Astrocyte (in vitro differentiated cells and primary cell): ENCODE results near the gene AP1S2. TPM values are rescaled to one million over a fixed set of nuclear protein-coding genes. Genes with fewer than 3 reads are reported as not detected.

Experiments
- DNase-seq: peaks from one replicate; pipeline ENCODE4 v3.0.0-alpha.2; 2010; ENCODE audit warnings: low read depth
- FAIRE-seq: peaks from 2 replicates; lab custom pipeline; 2011; peaks lifted over from hg19 to GRCh38; lab: Jason Lieb, UNC
- H2AFZ ChIP-seq: 2 replicates; pipeline ENCODE4 v1.6.0; 2012; ENCODE audit warnings: low read depth, low read length, inconsistent platforms
- H3K27ac ChIP-seq: 2 replicates; pipeline ENCODE4 v1.5.1; 2011; ENCODE audit warnings: low read depth, low read length, inconsistent platforms
- H3K27me3 ChIP-seq: 2 replicates; pipeline ENCODE4 v1.6.0; 2011; ENCODE audit warnings: low read length, inconsistent platforms; ENCODE audit not compliant: insufficient read depth
- H3K36me3 ChIP-seq: 2 replicates; pipeline ENCODE4 v1.5.1; 2011; ENCODE audit warnings: low read length, inconsistent platforms; ENCODE audit not compliant: insufficient read depth
- H3K4me1 ChIP-seq: 2 replicates; pipeline ENCODE4 v1.5.1; 2011; ENCODE audit warnings: low read length, inconsistent platforms; ENCODE audit not compliant: insufficient read depth
- H3K4me2 ChIP-seq: 2 replicates; pipeline ENCODE4 v1.6.0; 2012; ENCODE audit warnings: low read length, inconsistent platforms
- H3K4me3 ChIP-seq: 2 replicates; pipeline ENCODE4 v1.5.1; 2011; ENCODE audit warnings: low read depth, mild to moderate bottlenecking, low read length, inconsistent platforms; ENCODE audit not compliant: insufficient read depth
- H3K79me2 ChIP-seq: 2 replicates; pipeline ENCODE4 v1.6.0; 2012; ENCODE audit warnings: mild to moderate bottlenecking, low read length, inconsistent platforms; ENCODE audit not compliant: insufficient read depth
- H3K9ac ChIP-seq: 2 replicates; pipeline ENCODE4 v1.6.0; 2012; ENCODE audit warnings: mild to moderate bottlenecking, low read length, inconsistent platforms
- H3K9me3 ChIP-seq: 2 replicates; pipeline ENCODE4 v1.5.1; 2012; ENCODE audit warnings: low read depth, mild to moderate bottlenecking, low read length, inconsistent platforms; ENCODE audit not compliant: insufficient read depth
- H4K20me1 ChIP-seq: 2 replicates; pipeline ENCODE4 v1.6.0; 2012; ENCODE audit warnings: low read length, inconsistent platforms; ENCODE audit not compliant: insufficient read depth
- H3K27ac Mint-ChIP-seq: one replicate; pipeline ENCODE4 v1.8.0; 2021; ENCODE audit warnings: mild to moderate bottlenecking, mixed read lengths; ENCODE audit not compliant: unreplicated experiment
- H3K27me3 Mint-ChIP-seq: one replicate; pipeline ENCODE4 v1.8.0; 2021; ENCODE audit warnings: low read depth, mixed read lengths; ENCODE audit not compliant: unreplicated experiment
- H3K36me3 Mint-ChIP-seq: one replicate; pipeline ENCODE4 v1.8.0; 2021; ENCODE audit warnings: low read depth, mixed read lengths; ENCODE audit not compliant: unreplicated experiment
- H3K4me1 Mint-ChIP-seq: one replicate; pipeline ENCODE4 v1.8.0; 2021; ENCODE audit warnings: low read depth, mixed read lengths; ENCODE audit not compliant: unreplicated experiment
- H3K4me3 Mint-ChIP-seq: one replicate; pipeline ENCODE4 v1.8.0; 2021; ENCODE audit warnings: mild to moderate bottlenecking, moderate library complexity, mixed read lengths; ENCODE audit not compliant: unreplicated experiment
- H3K9me3 Mint-ChIP-seq: one replicate; pipeline ENCODE4 v1.8.0; 2021; ENCODE audit warnings: mild to moderate bottlenecking, mixed read lengths; ENCODE audit not compliant: unreplicated experiment
- CTCF ChIP-seq: IDR thresholded peaks from 2 replicates; pipeline ENCODE4 v1.5.1; 2011; ENCODE audit warnings: low read depth, mild to moderate bottlenecking, inconsistent platforms, low read length, moderate library complexity; ENCODE audit not compliant: insufficient read depth
- EZH2 ChIP-seq: IDR thresholded peaks from 2 replicates; pipeline ENCODE4 v1.6.1; 2012; ENCODE audit warnings: mild to moderate bottlenecking, low read length, inconsistent platforms; ENCODE audit not compliant: insufficient read depth
- total RNA-seq: library from RNA; stranded (reverse); gene quantifications from 2 replicates; pipeline ENCODE4 v1.2.1, GENCODE V29; 2021

The AP1S2 gene
- total RNA-seq, 1 donor from 2014 or later: 74.2 TPM

GRCh38 chrX:15797707-15798106 is 56.9 kb downstream of the AP1S2 start:
- no peaks in the 10 kb centered on the region for H3K9me3 ChIP-seq
- TF ChIP-seq CTCF: no peak
- no peak for TF ChIP-seq EZH2
- H2AFZ ChIP-seq: no peak overlapping the region
- Mint-ChIP-seq H3K27me3 (no peaks in the 10 kb centered on the region), H3K27ac (no peak overlapping the region), H3K36me3 (no peaks in the 10 kb centered on the region), H3K4me1 (no peaks in the 10 kb centered on the region), H3K4me3 (no peak overlapping the region), H3K9me3 (no peaks in the 10 kb centered on the region)
- H3K4me2 ChIP-seq: no peak overlapping the region
- FAIRE-seq (peak; percentile 58), DNase-seq (no peak)
- no peak overlapping the region for H3K9ac ChIP-seq
- H3K36me3 ChIP-seq: no peaks in the 10 kb centered on the region
- no peaks in the 10 kb centered on the region for H3K27me3 ChIP-seq
- H3K4me1 ChIP-seq: no peaks in the 10 kb centered on the region
- H4K20me1 ChIP-seq: peaks cover 3% of the 10 kb centered on the region
- H3K27ac ChIP-seq: no peak overlapping the region
- peaks cover 10% of the 10 kb centered on the region for H3K79me2 ChIP-seq
- H3K4me3 ChIP-seq: no peak overlapping the region

GRCh38 chrX:15790769-15791290 is 63.8 kb downstream of the AP1S2 start:
- H3K27me3 Mint-ChIP-seq: no peaks in the 10 kb centered on the region
- Histone ChIP-seq H3K4me3 (peak overlapping the region; percentile 89), H4K20me1 (no peaks in the 10 kb centered on the region), H3K27me3 (no peaks in the 10 kb centered on the region), H3K27ac (peak overlapping the region; percentile 63), H3K4me1 (no peaks in the 10 kb centered on the region), H3K79me2 (peaks cover 6% of the 10 kb centered on the region), H3K9me3 (no peaks in the 10 kb centered on the region), H3K36me3 (no peaks in the 10 kb centered on the region), H2AFZ (peak overlapping the region; percentile 94), H3K4me2 (peak overlapping the region; percentile 97), H3K9ac (peak overlapping the region; percentile 91)
- DNase-seq: no peak
- no peak for TF ChIP-seq EZH2
- TF ChIP-seq CTCF: no peak
- H3K4me3 Mint-ChIP-seq: no peak overlapping the region
- H3K9me3 Mint-ChIP-seq: no peaks in the 10 kb centered on the region
- no peak overlapping the region for H3K27ac Mint-ChIP-seq
- FAIRE-seq: no peak
- H3K4me1 Mint-ChIP-seq: no peaks in the 10 kb centered on the region
- no peaks in the 10 kb centered on the region for H3K36me3 Mint-ChIP-seq

- Histone ChIP-seq H3K36me3 (no peaks in the 10 kb centered on the region), H4K20me1 (no peaks in the 10 kb centered on the region), H2AFZ (peak within 1 kb of the TSS; percentile 94), H3K4me1 (no peaks in the 10 kb centered on the region), H3K27me3 (no peaks in the 10 kb centered on the region), H3K9me3 (no peaks in the 10 kb centered on the region), H3K4me3 (peak within 1 kb of the TSS; percentile 89), H3K9ac (peak within 1 kb of the TSS; percentile 91), H3K27ac (peak within 1 kb of the TSS; percentile 63), H3K4me2 (peak within 1 kb of the TSS; percentile 97), H3K79me2 (peaks cover 2% of the 10 kb centered on the region)
- no peak within 1 kb of the TSS for H3K4me3 Mint-ChIP-seq
- TF ChIP-seq CTCF (no peak), EZH2 (no peak)
- FAIRE-seq (peak; percentile 92), DNase-seq (peak; percentile 71)
- H3K27me3 Mint-ChIP-seq: no peaks in the 10 kb centered on the region
- H3K27ac Mint-ChIP-seq: no peak within 1 kb of the TSS
- H3K9me3 Mint-ChIP-seq: no peaks in the 10 kb centered on the region
- no peaks in the 10 kb centered on the region for H3K36me3 Mint-ChIP-seq
- no peaks in the 10 kb centered on the region for H3K4me1 Mint-ChIP-seq
Measured at GRCh38 chrX:15789979-15790768, 64.4 kb downstream of the AP1S2 start, which contains the start of gene ZRSR2. TSS of gene ZRSR2 (plus strand) at chrX:15790484. CDS start at chrX:15790496, 12 bp downstream.
